Heart left ventricle (tissue), 16 donors: ENCODE results near the gene NELFCD. TPM values are rescaled to one million over a fixed set of nuclear protein-coding genes. Genes with fewer than 3 reads are reported as not detected.
"Not testable (repeated sequence)": the region's sequence is repeated elsewhere in the genome, so short reads cannot be mapped to it uniquely, and the experiment has no call there.

ENCODE experiments used
- ATAC-seq, 4 donors: fragments of 200-7000 bp; cut with Tn5 transposase; one replicate each; pipeline ENCODE4 v1.9.1; 2020 to 2022; ENCODE audit warnings: moderate library complexity in 4 of 4, mild to moderate bottlenecking in 3 of 4, moderate number of reproducible peaks in 1 of 4
- DNase-seq, 5 donors: peaks; one replicate each; pipeline ENCODE4 v3.0.0-alpha.2; 2020
- H3K27ac ChIP-seq, 12 donors: fragments of 200-600 bp; sonication (generic) in 4 of 12; one replicate each; pipeline versions ENCODE4 v1.5.0 to v1.8.0; 2016 to 2022; ENCODE audit warnings: mild to moderate bottlenecking in 2 of 12
- H3K27me3 ChIP-seq, 9 donors: fragments of 200-600 bp; sonication (generic) in 2 of 9; one replicate each; pipeline versions ENCODE4 v1.5.1 to v1.8.0; 2016 to 2022; ENCODE audit warnings: mild to moderate bottlenecking in 3 of 9
- H3K36me3 ChIP-seq, 9 donors: fragments of 200-600 bp; sonication (generic) in 2 of 9; one replicate each; pipeline versions ENCODE4 v1.5.0 to v1.8.0; 2018 to 2022; ENCODE audit warnings: mild to moderate bottlenecking in 2 of 9
- H3K4me1 ChIP-seq, 12 donors: fragments of 200-600 bp; sonication (generic) in 4 of 12; one replicate each; pipeline versions ENCODE4 v1.5.0 to v1.8.0; 2016 to 2022; ENCODE audit warnings: mild to moderate bottlenecking in 3 of 12
- H3K4me3 ChIP-seq, 12 donors: fragments of 200-600 bp; sonication (generic) in 4 of 12; one replicate each; pipeline versions ENCODE4 v1.5.0 to v1.8.0; 2017 to 2022; ENCODE audit warnings: mild to moderate bottlenecking in 9 of 12, moderate library complexity in 4 of 12
- H3K9me3 ChIP-seq, 12 donors: fragments of 200-600 bp; sonication (generic) in 4 of 12; one replicate each; pipeline versions ENCODE4 v1.5.0 to v1.8.0; 2016 to 2022; ENCODE audit warnings: mild to moderate bottlenecking in 1 of 12
- CTCF ChIP-seq, 12 donors: fragments of 200-600 bp; sonication (generic) in 4 of 12; IDR thresholded peaks; one replicate each; pipeline versions ENCODE4 v1.5.0 to v1.8.0; 2018 to 2022; ENCODE audit warnings: antibody characterized with exemption in 12 of 12, mild to moderate bottlenecking in 5 of 12
- POLR2A ChIP-seq, 2 donors: fragments of 450-650 bp; IDR thresholded peaks; one replicate each; pipeline ENCODE4 v1.6.1; 2017; ENCODE audit warnings: antibody characterized with exemption in 2 of 2, mild to moderate bottlenecking in 2 of 2, moderate library complexity in 2 of 2
- WGBS, 4 donors: extraction: QIAGEN DNeasy Blood & Tissue Kit in 2 of 4; methylation state at CpG; one replicate each; pipeline versions ENCODE4 v1.1.5 to v1.1.7; 2013 to 2018; 5-methylcytosine and 5-hydroxymethylcytosine counted together
- intact Hi-C, 10 donors: fragments of 100-400 bp; cut with DNase I; formaldehyde crosslinking; loops; one replicate each; pipeline versions ENCODE4 v1.11.1 to v1.14.2; 2022
- polyA plus RNA-seq, 2 donors: library from polyadenylated mRNA; stranded (reverse); fragments of 200-250 nt; gene quantifications; one replicate each; pipeline ENCODE4 v1.2.3, GENCODE V29; 2013
- total RNA-seq, 9 donors: library from RNA; depleted of rRNA in 2 of 9; stranded (reverse); fragments of >200 nt in 2 of 9; fragmentation: NEBNext Ultra II Directional in 3 of 9; extraction: Animal tissue kit (Norgen Biotek cat#: 25700) in 3 of 9; gene quantifications; one replicate each; pipeline versions ENCODE4 v1.1.0 to v1.2.4, GENCODE V29; 2016 to 2023
- donor health status: ischemic (EF 13 %, LVEDD 7.1; RV severe dilation, severe dysfunction).
- donor health status: healthy with polysubstance abuse.
- donor health status: DM: no; HTN: yes; CAD: no.
- donor health status: DM: no; HTN: no; CAD: no.
- donor health status: ischemic (EF 25% LVEDD 6.9; RV normal size, moderate dysfunction).
- donor health status: ischemic (EF 25% LVEDD 5.7; RV mildly dilated, moderate dysfunction).
- donor health status: healthy.
- donor health status: DM: yes; HTN: yes; CAD: no.
- donor health status: ischemic (EF 35%, LVEDD 5.7; RV mildly dilated, moderate dysfunction).
- donor health status: nonischemic (EF 11% LVEDD 7.7; RV severe dilation, severe dysfunction).
- donor health status: DM: yes; HTN: yes; CAD: no.
- donor health status: PGD.
- donor health status: ischemic (EF 29% LVEDD 5.4; RV normal size, mild dysfunction).
- donor health status: nonischemic (EF 23%, LVEDD 6.1; RV moderate dilation, normal function).

Gene NELFCD
- total and polyA plus RNA-seq, 11 donors: 21.7 to 43.8 (median 26.5) TPM

- DNase-seq (no peak), ATAC-seq (no peak)
- 71 to 79% (median 74%) methylated on average over 6 of the region's 6 CpGs for WGBS, 4 donors
- intact Hi-C loops: no loop called here
- Histone ChIP-seq H3K4me3 (no peak overlapping the region), H3K27ac (no peak overlapping the region), H3K36me3 (no peaks in the 10 kb centered on the region), H3K9me3 (peaks cover 0 to 25% (median 13%) of the 10 kb centered on the region in 12 donors), H3K4me1 (peaks cover 0 to 27% (median 10%) of the 10 kb centered on the region in 12 donors), H3K27me3 (no peaks in the 10 kb centered on the region)
- TF ChIP-seq POLR2A (IDR thresholded peaks at IDR 0.05) (no peak), CTCF (IDR thresholded peaks at IDR 0.05) (no peak)
These were observed 2.5 kb upstream of the NELFCD start for GRCh38 chr20:58978351-58979190.

- 18 to 21% (median 19%) methylated on average over 27 to 29 of the region's 29 CpGs for WGBS, 4 donors
- intact Hi-C loops: loop anchor here (1.0 to 10.0 kb wide), 10 partner anchors 51 to 329 kb away; partner anchors contain the start of genes ATP5F1E (in 5 of the 10) and STX16 (in 1 of the 10)
- Histone ChIP-seq H3K4me3 (peak overlapping the region; percentile 64 to 96 (median 78)), H3K27ac (peak overlapping the region; percentile 28 to 93 (median 84)), H3K36me3 (peaks cover 0 to 13% (median 9%) of the 10 kb centered on the region in 9 donors), H3K9me3 (no peaks in the 10 kb centered on the region), H3K27me3 (no peaks in the 10 kb centered on the region), H3K4me1 (peaks cover 0 to 51% (median 30%) of the 10 kb centered on the region in 12 donors)
- ATAC-seq (peak in 1 of 4 donors; percentile 30), DNase-seq (no peak)
- TF ChIP-seq CTCF (IDR thresholded peaks at IDR 0.05) (no peak), POLR2A (IDR thresholded peaks at IDR 0.05) (no peak)
These were observed 740 bp downstream of the NELFCD start for GRCh38 chr20:58981628-58982364.

- intact Hi-C loops: loop anchor here in 9 of 10 donors (5.0 to 10.0 kb wide), 7 partner anchors 50 to 330 kb away; partner anchors contain the start of genes ATP5F1E (in 5 of the 9) and STX16 (in 1 of the 9)
- 82 to 89% (median 88%) methylated on average over 12 of the region's 12 CpGs for WGBS, 4 donors
- H3K9me3 ChIP-seq: no peaks in the 10 kb centered on the region
- no peak for ATAC-seq
- H3K27ac ChIP-seq: peak overlapping the region in 3 of 12 donors; percentile 16 to 87 (median 27)
- peak in 1 of 5 donors; percentile 12 for DNase-seq
- H3K4me1 ChIP-seq: peaks cover 0 to 52% (median 30%) of the 10 kb centered on the region in 12 donors
- peaks cover 0 to 20% (median 16%) of the 10 kb centered on the region in 9 donors for H3K36me3 ChIP-seq
- H3K4me3 ChIP-seq: peak overlapping the region in 9 of 12 donors; percentile 71 to 96 (median 85)
- TF ChIP-seq POLR2A (IDR thresholded peaks at IDR 0.05) (no peak), CTCF (IDR thresholded peaks at IDR 0.05) (no peak)
- no peaks in the 10 kb centered on the region for H3K27me3 ChIP-seq
These were observed 1.5 kb downstream of the NELFCD start for GRCh38 chr20:58982406-58983114.

- not testable (repeated sequence) for H3K27me3 ChIP-seq, ATAC-seq, H3K27ac ChIP-seq, H3K4me3 ChIP-seq, DNase-seq, H3K9me3 ChIP-seq
- peaks cover 0 to 26% (median 21%) of the 10 kb centered on the region in 9 donors for H3K36me3 ChIP-seq
- H3K4me1 ChIP-seq: peaks cover 0 to 52% (median 30%) of the 10 kb centered on the region in 12 donors
- WGBS, 4 donors: 93 to 96% (median 96%) methylated on average over 12 of the region's 12 CpGs
- intact Hi-C loops: loop anchor here in 9 of 10 donors (5.0 to 10.0 kb wide), 7 partner anchors 49 to 331 kb away; partner anchors contain the start of genes ATP5F1E (in 5 of the 9) and STX16 (in 1 of the 9)
These were observed 2.0 kb downstream of the NELFCD start for GRCh38 chr20:58983115-58983468.
